Heart right ventricle (tissue), 16 donors: ENCODE measurements around the gene ZNF329. TPM values are rescaled to one million over a fixed set of nuclear protein-coding genes. Genes with fewer than 3 reads are reported as not detected.
"Not testable (repeated sequence)": the region's sequence is repeated elsewhere in the genome, so short reads cannot be mapped to it uniquely, and the experiment has no call there.

ENCODE experiments used
- ATAC-seq, 8 donors: fragments of 200-7000 bp; cut with Tn5 transposase; one replicate each; pipeline ENCODE4 v1.9.1; 2020; ENCODE audit warnings: mild to moderate bottlenecking in 8 of 8, moderate library complexity in 8 of 8, moderate number of reproducible peaks in 1 of 8
- DNase-seq, 2 donors: peaks; one replicate each; pipeline ENCODE4 v3.0.0-alpha.2; 2020
- H3K27ac ChIP-seq, 10 donors: fragments of 200-600 bp; sonication (generic) in 2 of 10; one replicate each; pipeline versions ENCODE4 v1.5.0 to v1.8.0; 2020 to 2022; ENCODE audit warnings: mild to moderate bottlenecking in 3 of 10
- H3K27me3 ChIP-seq, 7 donors: fragments of 200-600 bp; one replicate each; pipeline ENCODE4 v1.8.0; 2021 to 2022; ENCODE audit warnings: mild to moderate bottlenecking in 2 of 7
- H3K36me3 ChIP-seq, 9 donors: fragments of 200-600 bp; sonication (generic) in 1 of 9; one replicate each; pipeline versions ENCODE4 v1.5.0 to v1.8.0; 2020 to 2022; ENCODE audit warnings: mild to moderate bottlenecking in 2 of 9
- H3K4me1 ChIP-seq, 9 donors: fragments of 200-600 bp; sonication (generic) in 1 of 9; one replicate each; pipeline versions ENCODE4 v1.5.0 to v1.8.0; 2020 to 2022; ENCODE audit warnings: mild to moderate bottlenecking in 4 of 9
- H3K4me3 ChIP-seq, 10 donors: fragments of 200-600 bp; sonication (generic) in 2 of 10; one replicate each; pipeline versions ENCODE4 v1.5.0 to v1.8.0; 2020 to 2022; ENCODE audit warnings: mild to moderate bottlenecking in 7 of 10, moderate library complexity in 2 of 10
- H3K9me3 ChIP-seq, 11 donors: fragments of 200-600 bp in 10 of 11; sonication (generic) in 2 of 11; one replicate each; pipeline versions ENCODE4 v1.5.0 to v1.8.0; 2013 to 2022; ENCODE audit warnings: mild to moderate bottlenecking in 2 of 11, control low read depth in 1 of 11, moderate library complexity in 1 of 11
- WGBS, 2 donors: extraction: QIAGEN DNeasy Blood & Tissue Kit; methylation state at CpG; one replicate each; pipeline ENCODE4 v1.1.7; 2013; ENCODE audit warnings: inconsistent platforms in 1 of 2; 5-methylcytosine and 5-hydroxymethylcytosine counted together
- intact Hi-C, 10 donors: fragments of 100-400 bp; cut with DNase I; formaldehyde crosslinking; loops; one replicate each; pipeline versions ENCODE4 v1.11.1 to v1.14.2; 2022
- polyA plus RNA-seq, 2 donors: library from polyadenylated mRNA; stranded (reverse); fragments of 200-250 nt; gene quantifications; one replicate each; pipeline ENCODE4 v1.2.3, GENCODE V29; 2013
- total RNA-seq, 10 donors: library from RNA; stranded (reverse); fragmentation: NEBNext Ultra II Directional in 3 of 10; extraction: Animal tissue kit (Norgen Biotek cat#: 25700) in 3 of 10; gene quantifications; one replicate each; pipeline versions ENCODE4 v1.2.1 to v1.2.4, GENCODE V29; 2021 to 2023
- TF ChIP-seq, protein P1 (sequence below), 9 donors: fragments of 200-600 bp; sonication (generic) in 2 of 9; IDR thresholded peaks; one replicate each; pipeline versions ENCODE4 v1.5.0 to v1.8.0; 2021 to 2022; ENCODE audit warnings: antibody characterized with exemption in 9 of 9, mild to moderate bottlenecking in 5 of 9, moderate library complexity in 1 of 9
- donor health status: Arrhythmogenic right ventricular cardiomyopathy.
- donor health status: ischemic (EF 13 %, LVEDD 7.1; RV severe dilation, severe dysfunction).
- donor health status: healthy with polysubstance abuse.
- donor health status: DM: no; HTN: yes; CAD: no.
- donor health status: DM: no; HTN: no; CAD: no.
- donor health status: ischemic (EF 25% LVEDD 6.9; RV normal size, moderate dysfunction).
- donor health status: ischemic (EF 25% LVEDD 5.7; RV mildly dilated, moderate dysfunction).
- donor health status: healthy.
- donor health status: DM: yes; HTN: yes; CAD: no.
- donor health status: Ischemic cardiomyopathy.
- donor health status: ischemic (EF 35%, LVEDD 5.7; RV mildly dilated, moderate dysfunction).
- donor health status: nonischemic (EF 11% LVEDD 7.7; RV severe dilation, severe dysfunction).
- donor health status: DM: yes; HTN: yes; CAD: no.
- donor health status: PGD.
- donor health status: ischemic (EF 29% LVEDD 5.4; RV normal size, mild dysfunction).
- donor health status: nonischemic (EF 23%, LVEDD 6.1; RV moderate dilation, normal function).

Gene ZNF329
- total and polyA plus RNA-seq, 12 donors, result 2.3 to 9.7 (median 7.7) TPM

DNA sequence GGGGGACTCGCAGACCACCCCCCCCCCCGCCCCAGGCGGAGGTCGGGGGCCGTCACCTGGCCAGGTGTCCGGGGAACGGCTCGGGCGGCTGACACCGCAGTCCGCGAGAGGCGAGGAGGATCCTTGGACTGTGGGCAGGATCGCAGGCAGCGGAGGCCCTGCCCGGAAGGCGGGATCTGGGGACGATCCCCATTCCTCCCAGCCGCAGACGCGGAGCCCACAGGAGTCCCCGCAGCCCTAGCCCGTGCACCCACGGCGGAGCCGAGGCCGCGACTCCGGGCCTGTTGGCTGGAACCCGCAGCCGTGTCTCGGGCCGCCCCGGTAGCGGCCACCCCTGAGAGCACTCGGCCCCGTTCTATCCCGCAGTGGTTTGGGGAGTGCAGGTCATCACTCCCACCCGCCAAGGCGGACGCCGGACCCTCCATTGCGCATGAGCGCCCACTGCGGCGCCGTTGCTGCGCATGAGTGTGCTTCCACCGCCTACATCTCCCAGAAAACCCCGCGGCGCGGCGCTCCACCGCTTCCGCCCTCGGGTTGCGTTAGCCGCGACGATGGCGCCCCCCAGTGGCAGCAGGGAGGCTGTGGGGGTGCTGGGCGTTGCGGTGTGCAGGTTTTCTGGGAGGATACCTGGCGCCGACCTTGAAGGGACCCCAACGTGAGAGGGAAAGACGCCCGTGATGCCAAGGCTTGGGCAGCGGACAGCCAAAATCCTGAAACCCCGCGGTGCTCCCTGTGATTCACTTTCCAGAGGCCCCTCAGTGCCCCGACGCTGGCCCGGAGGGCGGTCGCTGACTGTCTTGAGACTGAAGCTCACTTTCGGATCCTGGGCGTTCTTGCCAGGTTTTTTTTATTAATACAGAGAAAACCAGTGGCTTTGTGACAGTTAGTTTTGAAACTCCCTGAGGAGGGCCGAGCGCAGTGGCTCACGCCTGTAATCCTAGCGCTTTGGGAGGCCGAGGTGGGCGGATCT, 4.4 kb upstream of the ZNF329 start:
- peak overlapping the region; percentile 57 to 100 (median 83) for H3K4me3 ChIP-seq
- H3K27ac ChIP-seq, result peak overlapping the region; percentile 49 to 99 (median 91)
- TF ChIP-seq, protein P1, sequence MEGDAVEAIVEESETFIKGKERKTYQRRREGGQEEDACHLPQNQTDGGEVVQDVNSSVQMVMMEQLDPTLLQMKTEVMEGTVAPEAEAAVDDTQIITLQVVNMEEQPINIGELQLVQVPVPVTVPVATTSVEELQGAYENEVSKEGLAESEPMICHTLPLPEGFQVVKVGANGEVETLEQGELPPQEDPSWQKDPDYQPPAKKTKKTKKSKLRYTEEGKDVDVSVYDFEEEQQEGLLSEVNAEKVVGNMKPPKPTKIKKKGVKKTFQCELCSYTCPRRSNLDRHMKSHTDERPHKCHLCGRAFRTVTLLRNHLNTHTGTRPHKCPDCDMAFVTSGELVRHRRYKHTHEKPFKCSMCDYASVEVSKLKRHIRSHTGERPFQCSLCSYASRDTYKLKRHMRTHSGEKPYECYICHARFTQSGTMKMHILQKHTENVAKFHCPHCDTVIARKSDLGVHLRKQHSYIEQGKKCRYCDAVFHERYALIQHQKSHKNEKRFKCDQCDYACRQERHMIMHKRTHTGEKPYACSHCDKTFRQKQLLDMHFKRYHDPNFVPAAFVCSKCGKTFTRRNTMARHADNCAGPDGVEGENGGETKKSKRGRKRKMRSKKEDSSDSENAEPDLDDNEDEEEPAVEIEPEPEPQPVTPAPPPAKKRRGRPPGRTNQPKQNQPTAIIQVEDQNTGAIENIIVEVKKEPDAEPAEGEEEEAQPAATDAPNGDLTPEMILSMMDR (IDR thresholded peaks at IDR 0.05), result peak; percentile 91 to 99 (median 97)
- H3K4me1 ChIP-seq, result peaks cover 0 to 42% (median 28%) of the 10 kb centered on the region in 9 donors
- H3K9me3 ChIP-seq, result peaks cover 0 to 45% (median 0%) of the 10 kb centered on the region in 11 donors
- DNase-seq (peak; percentile 96 to 99), ATAC-seq (peak; percentile 96 to 98 (median 98))
- intact Hi-C loops, result loop anchor here (1.0 to 10.0 kb wide), 12 partner anchors 58 to 1053 kb away; partner anchors contain the start of genes ZNF776 (in 3 of the 10), ZNF256 (in 1 of the 10), ZNF606 (in 1 of the 10) and ZSCAN18 (in 1 of the 10)
- 2 to 3% methylated on average over 77 to 85 of the region's 85 CpGs for WGBS, 2 donors
- H3K36me3 ChIP-seq, result no peaks in the 10 kb centered on the region
- H3K27me3 ChIP-seq, result no peaks in the 10 kb centered on the region

DNA sequence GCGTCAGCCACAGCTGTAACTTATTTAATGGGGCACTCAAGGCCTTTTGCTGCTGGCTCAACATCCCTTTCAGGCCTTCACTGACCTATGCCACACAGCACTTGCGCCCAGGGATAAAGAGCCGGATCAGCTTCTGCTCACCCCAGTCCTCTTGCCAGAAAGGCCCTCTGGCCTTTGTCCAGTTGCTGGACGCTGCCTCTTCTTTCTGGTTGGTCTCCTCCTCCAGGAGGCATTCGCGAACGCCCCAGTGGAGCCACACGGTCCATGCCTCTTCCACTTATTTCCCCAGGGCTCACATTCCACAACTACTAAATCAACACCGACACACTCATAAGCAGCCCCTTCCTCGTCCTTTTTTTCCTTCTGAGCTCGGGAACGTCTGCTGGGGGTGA, 3.7 kb upstream of the ZNF329 start:
- peaks cover 2 to 49% (median 33%) of the 10 kb centered on the region in 9 donors for H3K4me1 ChIP-seq
- peaks cover 0 to 42% (median 0%) of the 10 kb centered on the region in 11 donors for H3K9me3 ChIP-seq
- intact Hi-C loops, result loop anchor here in 6 of 10 donors (1.0 to 10.0 kb wide), 9 partner anchors 57 to 1049 kb away; partner anchors contain the start of genes ZNF776 (in 3 of the 6), ZNF256 (in 1 of the 6), ZNF606 (in 1 of the 6) and ZSCAN18 (in 1 of the 6)
- H3K36me3 ChIP-seq, result no peaks in the 10 kb centered on the region
- WGBS, 2 donors, result 5 to 6% methylated on average over 12 of the region's 12 CpGs
- peak overlapping the region; percentile 49 to 99 (median 91) for H3K27ac ChIP-seq
- TF ChIP-seq, protein P1 (IDR thresholded peaks at IDR 0.05), result no peak
- ATAC-seq (peak in 5 of 8 donors; percentile 13 to 64 (median 31)), DNase-seq (peak; percentile 37 to 52)
- H3K27me3 ChIP-seq, result no peaks in the 10 kb centered on the region
- H3K4me3 ChIP-seq, result peak overlapping the region; percentile 57 to 100 (median 83)

DNA sequence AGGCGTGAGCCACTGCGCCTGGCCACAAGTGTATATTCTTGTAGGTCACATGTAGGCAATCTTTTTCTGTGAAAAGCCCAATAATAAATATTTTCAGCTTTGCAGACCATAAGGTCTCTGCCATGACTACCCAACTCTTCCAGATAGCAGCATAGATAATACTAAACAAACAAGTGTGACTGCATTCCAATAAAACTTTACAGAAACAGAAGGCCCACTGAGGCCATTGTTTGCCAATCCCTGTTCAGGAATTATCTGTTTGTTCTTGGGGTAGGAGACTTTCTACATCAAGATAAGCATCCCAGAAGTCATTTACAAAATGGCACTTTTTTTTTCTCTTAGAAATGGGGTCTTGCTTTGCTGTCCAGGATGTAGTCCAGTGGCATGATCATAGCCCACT, 2.8 kb upstream of the ZNF329 start:
- WGBS, 2 donors, result 95 to 98% methylated on average over 2 of the region's 2 CpGs
- Histone ChIP-seq H3K4me3 (peak overlapping the region in 2 of 10 donors; percentile 57 to 82), H3K9me3 (peaks cover 0 to 42% (median 0%) of the 10 kb centered on the region in 11 donors), H3K27ac (no peak overlapping the region), H3K27me3 (no peaks in the 10 kb centered on the region), H3K36me3 (peaks cover 0 to 5% (median 0%) of the 10 kb centered on the region in 9 donors), H3K4me1 (peaks cover 2 to 53% (median 33%) of the 10 kb centered on the region in 9 donors)
- ATAC-seq (no peak), DNase-seq (no peak)
- TF ChIP-seq, protein P1 (IDR thresholded peaks at IDR 0.05), result no peak
- intact Hi-C loops, result loop anchor here in 5 of 10 donors (5.0 to 10.0 kb wide), 6 partner anchors 56 to 1049 kb away; partner anchors contain the start of genes ZNF776 (in 3 of the 5), ZNF256 (in 1 of the 5), ZNF606 (in 1 of the 5) and ZSCAN18 (in 1 of the 5)

DNA sequence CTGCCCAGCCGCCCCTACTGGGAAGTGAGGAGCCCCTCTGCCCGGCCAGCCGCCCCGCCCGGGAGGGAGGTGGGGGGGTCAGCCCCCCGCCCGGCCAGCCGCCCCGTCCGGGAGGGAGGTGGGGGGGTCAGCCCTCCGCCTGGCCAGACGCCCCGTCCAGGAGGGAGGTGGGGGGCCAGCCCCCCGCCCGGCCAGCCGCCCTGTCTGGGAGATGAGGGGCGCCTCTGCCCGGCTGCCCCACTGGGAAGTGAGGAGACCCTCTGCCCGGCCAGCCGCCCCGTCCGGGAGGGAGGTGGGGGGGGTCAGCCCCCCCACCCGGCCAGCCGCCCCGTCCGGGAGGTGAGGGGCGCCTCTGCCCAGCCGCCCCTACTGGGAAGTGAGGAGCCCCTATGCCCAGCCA, 3.1 kb downstream of the ZNF329 start:
- ATAC-seq, H3K27ac ChIP-seq, DNase-seq, H3K4me3 ChIP-seq, H3K27me3 ChIP-seq, intact Hi-C loops: not testable (repeated sequence)
- Histone ChIP-seq H3K9me3 (peaks cover 0 to 68% (median 36%) of the 10 kb centered on the region in 11 donors), H3K36me3 (peaks cover 0 to 43% (median 9%) of the 10 kb centered on the region in 9 donors), H3K4me1 (peaks cover 2 to 29% (median 14%) of the 10 kb centered on the region in 9 donors)
- 88 to 98% methylated on average over 19 to 20 of the region's 28 CpGs for WGBS, 2 donors
